CD4-positive, alpha-beta T cell treated with Interleukin-17A for 1 hour (primary cell): ENCODE measurements around the gene UBE2H.
"Not testable (repeated sequence)": the region's sequence is repeated elsewhere in the genome, so short reads cannot be mapped to it uniquely, and the experiment has no call there.

ENCODE experiments used
- DNase-seq: peaks from one replicate; pipeline ENCODE4 v3.0.0-alpha.2; 2020

Gene UBE2H

GRCh38 chr7:129840757-129841156 lies 112.0 kb downstream of the UBE2H start:
- DNase-seq, result no peak

GRCh38 chr7:129836983-129837382 lies 115.8 kb downstream of the UBE2H start:
- DNase-seq, result no peak

- DNase-seq, result no peak
Observed at GRCh38 chr7:129835569-129835968, 117.2 kb downstream of the UBE2H start.

- not testable (repeated sequence) for DNase-seq
Observed at GRCh38 chr7:129833353-129833752, 119.4 kb downstream of the UBE2H start.

- no peak for DNase-seq
Observed at GRCh38 chr7:129832701-129833227, 120.0 kb downstream of the UBE2H start.

- no peak for DNase-seq
Observed at GRCh38 chr7:129832282-129832681, 120.5 kb downstream of the UBE2H start.

- DNase-seq, result no peak
Observed at GRCh38 chr7:129831424-129832058, 121.2 kb downstream of the UBE2H start.

GRCh38 chr7:129830949-129831348 lies 121.8 kb downstream of the UBE2H start:
- no peak for DNase-seq

- peak; percentile 69 for DNase-seq
Observed at GRCh38 chr7:129829737-129830631, 122.8 kb downstream of the UBE2H start.

- no peak for DNase-seq
Observed at GRCh38 chr7:129828989-129829736, 123.6 kb downstream of the UBE2H start.

- DNase-seq, result no peak
Observed at GRCh38 chr7:129828078-129828762, 124.5 kb downstream of the UBE2H start.

GRCh38 chr7:129827467-129827990 lies 125.2 kb downstream of the UBE2H start:
- DNase-seq, result no peak

- DNase-seq, result not testable (repeated sequence)
Observed at GRCh38 chr7:129826895-129827294, 125.9 kb downstream of the UBE2H start.

- peak; percentile 85 for DNase-seq
Observed at GRCh38 chr7:129825209-129825970, 127.4 kb downstream of the UBE2H start.

- DNase-seq, result peak; percentile 32
Observed at GRCh38 chr7:129824291-129825208, 128.2 kb downstream of the UBE2H start.

GRCh38 chr7:129823143-129823542 lies 129.6 kb downstream of the UBE2H start:
- not testable (repeated sequence) for DNase-seq

GRCh38 chr7:129821476-129821875 lies 131.3 kb downstream of the UBE2H start:
- no peak for DNase-seq

GRCh38 chr7:129816742-129817141 lies 136.0 kb downstream of the UBE2H start:
- no peak for DNase-seq

GRCh38 chr7:129807863-129808262 lies 144.9 kb downstream of the UBE2H start:
- DNase-seq, result no peak
